ENCODE results near the gene SLC9A8. TPM values are rescaled to one million over a fixed set of nuclear protein-coding genes. Genes with fewer than 3 reads are reported as not detected.
A peak's percentile ranks its signal among the peaks of the same experiment; 100 is the strongest.

SLC9A8 gene
- total RNA-seq, 6 experiments from 2014 or later, result 7.1 to 8.0 (median 7.4) TPM

GRCh38 chr20:49808753-49809152, 3.9 kb upstream of the SLC9A8 start:
- H3K27me3 Mint-ChIP-seq (ENCODE audit: insufficient read depth), result no peaks in the 10 kb centered on the region
- H3K4me1 Mint-ChIP-seq (ENCODE audit: low read depth), result peaks cover 20% of the 10 kb centered on the region
- H3K27ac Mint-ChIP-seq, result no peak overlapping the region
- DNase-seq, result no peak
- H3K36me3 Mint-ChIP-seq (ENCODE audit: low read depth), result no peaks in the 10 kb centered on the region
- no peak for TF ChIP-seq CTCF (IDR thresholded peaks at IDR 0.05)
- no peaks in the 10 kb centered on the region for H3K9me3 Mint-ChIP-seq
- H3K4me3 Mint-ChIP-seq, result no peak overlapping the region

- no peak overlapping the region for H3K4me3 Mint-ChIP-seq
- DNase-seq, result no peak
- peaks cover 31% of the 10 kb centered on the region for H3K4me1 Mint-ChIP-seq (ENCODE audit: low read depth)
- no peak for TF ChIP-seq CTCF (IDR thresholded peaks at IDR 0.05)
- no peaks in the 10 kb centered on the region for H3K36me3 Mint-ChIP-seq (ENCODE audit: low read depth)
- no peak overlapping the region for H3K27ac Mint-ChIP-seq
- no peaks in the 10 kb centered on the region for H3K9me3 Mint-ChIP-seq
- H3K27me3 Mint-ChIP-seq (ENCODE audit: insufficient read depth), result no peaks in the 10 kb centered on the region
These were observed 2.7 kb upstream of the SLC9A8 start for GRCh38 chr20:49809803-49810359.

GRCh38 chr20:49810491-49811190, 2.0 kb upstream of the SLC9A8 start:
- H3K36me3 Mint-ChIP-seq (ENCODE audit: low read depth), result peaks cover 7% of the 10 kb centered on the region; the same call in 1 of the 2 replicates
- no peaks in the 10 kb centered on the region for H3K9me3 Mint-ChIP-seq
- no peak for DNase-seq
- no peak for TF ChIP-seq CTCF (IDR thresholded peaks at IDR 0.05)
- peaks cover 36% of the 10 kb centered on the region for H3K4me1 Mint-ChIP-seq (ENCODE audit: low read depth)
- no peaks in the 10 kb centered on the region for H3K27me3 Mint-ChIP-seq (ENCODE audit: insufficient read depth)
- no peak overlapping the region for H3K4me3 Mint-ChIP-seq
- H3K27ac Mint-ChIP-seq, result no peak overlapping the region

GRCh38 chr20:49811825-49812506, 662 bp upstream of the SLC9A8 start:
- H3K27me3 Mint-ChIP-seq (ENCODE audit: insufficient read depth), result no peaks in the 10 kb centered on the region

More at GRCh38 chr20:49811825-49812506, 662 bp upstream of the SLC9A8 start:
- Mint-ChIP-seq H3K27ac (peak overlapping the region; percentile 98), H3K4me1 (ENCODE audit: low read depth) (peaks cover 36% of the 10 kb centered on the region), H3K9me3 (no peaks in the 10 kb centered on the region), H3K4me3 (peak overlapping the region; percentile 96), H3K36me3 (ENCODE audit: low read depth) (peaks cover 16% of the 10 kb centered on the region; the same call in 1 of the 2 replicates)
- DNase-seq, result peak; percentile 37
- no peak for TF ChIP-seq CTCF (IDR thresholded peaks at IDR 0.05)

All from HFFc6 (cell line).